WTC11 (cell line): ENCODE data around the gene UMOD. TPM values are rescaled to one million over a fixed set of nuclear protein-coding genes. Genes with fewer than 3 reads are reported as not detected.

Source experiments
- ATAC-seq: fragments of 200-7000 bp; cut with Tn5 transposase; 2 replicates; pipeline ENCODE4 v1.10.0; 2021; ENCODE audit warnings: mild to moderate bottlenecking, moderate library complexity
- CTCF ChIA-PET: fragments of 300-600 bp; sonication (Branson Sonifier 250); formaldehyde crosslinking; loops from one replicate; lab custom pipeline; 2021; ENCODE audit warnings: antibody characterized with exemption; lab: Charles Lee
- POLR2A ChIA-PET: fragments of 350-600 bp; sonication (Branson Sonifier 250); formaldehyde crosslinking; loops from one replicate; lab custom pipeline; 2021; ENCODE audit warnings: antibody characterized with exemption; lab: Charles Lee
- DNase-seq: peaks from one replicate; pipeline ENCODE4 v3.0.0; 2021; ENCODE audit warnings: low spot score
- H3K27ac Mint-ChIP-seq: 2 replicates; pipeline ENCODE4 v1.8.0; 2021; ENCODE audit warnings: mixed read lengths
- H3K27me3 Mint-ChIP-seq: 2 replicates; pipeline ENCODE4 v1.8.0; 2021; ENCODE audit warnings: low read depth, mild to moderate bottlenecking, moderate library complexity, mixed read lengths
- H3K36me3 Mint-ChIP-seq: 2 replicates; pipeline ENCODE4 v1.8.0; 2021; ENCODE audit warnings: mixed read lengths
- H3K4me1 Mint-ChIP-seq: 2 replicates; pipeline ENCODE4 v1.8.0; 2022; ENCODE audit warnings: mixed read lengths
- H3K4me3 Mint-ChIP-seq: 2 replicates; pipeline ENCODE4 v1.8.0; 2021; ENCODE audit warnings: mild to moderate bottlenecking, moderate library complexity, mixed read lengths
- H3K9me3 Mint-ChIP-seq: 2 replicates; pipeline ENCODE4 v1.8.0; 2021; ENCODE audit warnings: mixed read lengths
- GTF2I ChIP-seq: fragments of 250-450 bp; sonication (Bioruptor Pico); conservative IDR thresholded peaks from 2 replicates; pipeline ENCODE4 v1.4.0; 2021; ENCODE audit warnings: mild to moderate bottlenecking
- IRF2 ChIP-seq: sonication (generic); formaldehyde crosslinking; IDR thresholded peaks from 2 replicates; pipeline ENCODE4 v1.8.0; 2022; ENCODE audit warnings: low read depth, missing genetic modification reagents, borderline replicate concordance
- PRRX2 ChIP-seq: fragments of 250-450 bp; sonication (Bioruptor Pico); IDR thresholded peaks from 2 replicates; pipeline ENCODE4 v1.8.0; 2021; ENCODE audit warnings: mild to moderate bottlenecking
- TCF7 ChIP-seq: sonication (generic); formaldehyde crosslinking; IDR thresholded peaks from 2 replicates; pipeline ENCODE4 v1.8.0; 2022; ENCODE audit warnings: mild to moderate bottlenecking, low read depth, missing genetic modification reagents, moderate library complexity
- ZNF121 ChIP-seq: sonication (generic); formaldehyde crosslinking; IDR thresholded peaks from 2 replicates; pipeline ENCODE4 v1.8.0; 2023; ENCODE audit warnings: missing genetic modification reagents
- ZNF671 ChIP-seq: fragments of 250-450 bp; sonication (Bioruptor Pico); IDR thresholded peaks from 2 replicates; pipeline ENCODE4 v1.8.0; 2021; ENCODE audit warnings: mild to moderate bottlenecking
- total RNA-seq: library from RNA; stranded (reverse); gene quantifications from 3 replicates; pipeline ENCODE4 v1.2.3, GENCODE V29; 2021
- TF ChIP-seq, protein P1 (sequence below): sonication (generic); formaldehyde crosslinking; IDR thresholded peaks from 2 replicates; pipeline ENCODE4 v1.8.0; 2023; ENCODE audit warnings: mild to moderate bottlenecking, missing genetic modification reagents
- TF ChIP-seq, protein P2 (sequence below): sonication (generic); formaldehyde crosslinking; IDR thresholded peaks from 2 replicates; pipeline ENCODE4 v1.8.1; 2023; ENCODE audit warnings: mild to moderate bottlenecking, moderate library complexity, missing genetic modification reagents
- TF ChIP-seq, protein P3 (sequence below): fragments of 250-450 bp; sonication (Bioruptor Pico); IDR thresholded peaks from 2 replicates; pipeline ENCODE4 v1.9.0; 2021; ENCODE audit warnings: mild to moderate bottlenecking
- TF ChIP-seq, protein P4 (sequence below): sonication (generic); formaldehyde crosslinking; IDR thresholded peaks from 2 replicates; pipeline ENCODE4 v1.8.0; 2023; ENCODE audit warnings: missing genetic modification reagents, mild to moderate bottlenecking, borderline replicate concordance
- TF ChIP-seq, protein P5 (sequence below): sonication (generic); formaldehyde crosslinking; IDR thresholded peaks from 2 replicates; pipeline ENCODE4 v1.8.1; 2023; ENCODE audit warnings: mild to moderate bottlenecking, missing genetic modification reagents, borderline replicate concordance

Gene UMOD
- total RNA-seq, 1 experiment from 2014 or later, result not detected

DNA sequence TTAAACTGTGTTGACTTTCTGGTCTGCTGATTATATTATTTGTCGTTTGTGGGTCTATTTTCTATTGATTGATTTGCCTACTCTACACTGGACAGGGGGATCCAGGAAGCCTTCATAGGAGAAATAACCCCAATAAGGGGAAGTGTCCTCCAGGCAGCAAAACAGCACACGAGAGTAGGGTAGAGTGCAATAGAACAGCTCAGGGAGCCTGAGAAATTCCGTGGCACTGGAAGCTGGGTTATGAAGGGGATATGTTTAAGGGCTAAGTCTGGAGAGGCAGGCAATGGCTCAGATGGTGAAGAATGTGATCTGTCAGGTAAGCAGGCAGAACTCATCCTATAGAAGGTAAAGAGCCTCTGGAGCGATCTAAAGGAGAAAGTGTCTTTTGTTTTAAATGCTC lies 46.1 kb downstream of the UMOD start (continued):
- no peak for TF ChIP-seq GTF2I
- TF ChIP-seq, protein P1, sequence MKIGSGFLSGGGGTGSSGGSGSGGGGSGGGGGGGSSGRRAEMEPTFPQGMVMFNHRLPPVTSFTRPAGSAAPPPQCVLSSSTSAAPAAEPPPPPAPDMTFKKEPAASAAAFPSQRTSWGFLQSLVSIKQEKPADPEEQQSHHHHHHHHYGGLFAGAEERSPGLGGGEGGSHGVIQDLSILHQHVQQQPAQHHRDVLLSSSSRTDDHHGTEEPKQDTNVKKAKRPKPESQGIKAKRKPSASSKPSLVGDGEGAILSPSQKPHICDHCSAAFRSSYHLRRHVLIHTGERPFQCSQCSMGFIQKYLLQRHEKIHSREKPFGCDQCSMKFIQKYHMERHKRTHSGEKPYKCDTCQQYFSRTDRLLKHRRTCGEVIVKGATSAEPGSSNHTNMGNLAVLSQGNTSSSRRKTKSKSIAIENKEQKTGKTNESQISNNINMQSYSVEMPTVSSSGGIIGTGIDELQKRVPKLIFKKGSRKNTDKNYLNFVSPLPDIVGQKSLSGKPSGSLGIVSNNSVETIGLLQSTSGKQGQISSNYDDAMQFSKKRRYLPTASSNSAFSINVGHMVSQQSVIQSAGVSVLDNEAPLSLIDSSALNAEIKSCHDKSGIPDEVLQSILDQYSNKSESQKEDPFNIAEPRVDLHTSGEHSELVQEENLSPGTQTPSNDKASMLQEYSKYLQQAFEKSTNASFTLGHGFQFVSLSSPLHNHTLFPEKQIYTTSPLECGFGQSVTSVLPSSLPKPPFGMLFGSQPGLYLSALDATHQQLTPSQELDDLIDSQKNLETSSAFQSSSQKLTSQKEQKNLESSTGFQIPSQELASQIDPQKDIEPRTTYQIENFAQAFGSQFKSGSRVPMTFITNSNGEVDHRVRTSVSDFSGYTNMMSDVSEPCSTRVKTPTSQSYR (CRISPR knock-in tag), result no peak
- TF ChIP-seq ZNF671, result no peak
- TF ChIP-seq TCF7 (CRISPR knock-in tag), result no peak
- TF ChIP-seq, protein P2, sequence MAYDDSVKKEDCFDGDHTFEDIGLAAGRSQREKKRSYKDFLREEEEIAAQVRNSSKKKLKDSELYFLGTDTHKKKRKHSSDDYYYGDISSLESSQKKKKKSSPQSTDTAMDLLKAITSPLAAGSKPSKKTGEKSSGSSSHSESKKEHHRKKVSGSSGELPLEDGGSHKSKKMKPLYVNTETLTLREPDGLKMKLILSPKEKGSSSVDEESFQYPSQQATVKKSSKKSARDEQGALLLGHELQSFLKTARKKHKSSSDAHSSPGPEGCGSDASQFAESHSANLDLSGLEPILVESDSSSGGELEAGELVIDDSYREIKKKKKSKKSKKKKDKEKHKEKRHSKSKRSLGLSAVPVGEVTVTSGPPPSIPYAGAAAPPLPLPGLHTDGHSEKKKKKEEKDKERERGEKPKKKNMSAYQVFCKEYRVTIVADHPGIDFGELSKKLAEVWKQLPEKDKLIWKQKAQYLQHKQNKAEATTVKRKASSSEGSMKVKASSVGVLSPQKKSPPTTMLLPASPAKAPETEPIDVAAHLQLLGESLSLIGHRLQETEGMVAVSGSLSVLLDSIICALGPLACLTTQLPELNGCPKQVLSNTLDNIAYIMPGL (CRISPR knock-in tag), result no peak

DNA sequence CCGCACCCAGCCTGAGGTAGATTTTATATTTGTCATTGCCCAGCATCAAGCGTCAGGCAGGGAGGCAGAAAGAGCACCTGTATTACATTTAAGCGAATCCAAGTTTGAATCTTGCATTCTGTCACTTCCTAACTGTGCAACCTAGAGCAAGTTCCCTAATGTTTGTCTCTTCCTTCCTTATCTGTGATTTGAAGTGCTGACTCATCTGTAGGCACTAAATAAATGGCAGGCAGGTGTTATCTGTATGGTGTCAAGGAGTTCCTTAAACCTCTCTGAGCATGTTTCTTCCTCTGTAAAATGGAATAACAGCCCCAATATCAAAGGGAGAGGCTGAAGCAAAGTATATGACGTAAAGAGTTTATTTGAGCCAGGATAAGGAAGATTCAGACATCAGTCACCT lies 49.5 kb downstream of the UMOD start:
- no peaks in the 10 kb centered on the region for H3K36me3 Mint-ChIP-seq
- POLR2A ChIA-PET, result no interaction called here

More for the DNA sequence above, 49.5 kb downstream of the UMOD start:
- TF ChIP-seq, protein P3, sequence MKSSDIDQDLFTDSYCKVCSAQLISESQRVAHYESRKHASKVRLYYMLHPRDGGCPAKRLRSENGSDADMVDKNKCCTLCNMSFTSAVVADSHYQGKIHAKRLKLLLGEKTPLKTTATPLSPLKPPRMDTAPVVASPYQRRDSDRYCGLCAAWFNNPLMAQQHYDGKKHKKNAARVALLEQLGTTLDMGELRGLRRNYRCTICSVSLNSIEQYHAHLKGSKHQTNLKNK (CRISPR knock-in tag), result no peak
- no peak for TF ChIP-seq PRRX2 (CRISPR knock-in tag)
- no peak for TF ChIP-seq ZNF121 (CRISPR knock-in tag)
- TF ChIP-seq, protein P4, sequence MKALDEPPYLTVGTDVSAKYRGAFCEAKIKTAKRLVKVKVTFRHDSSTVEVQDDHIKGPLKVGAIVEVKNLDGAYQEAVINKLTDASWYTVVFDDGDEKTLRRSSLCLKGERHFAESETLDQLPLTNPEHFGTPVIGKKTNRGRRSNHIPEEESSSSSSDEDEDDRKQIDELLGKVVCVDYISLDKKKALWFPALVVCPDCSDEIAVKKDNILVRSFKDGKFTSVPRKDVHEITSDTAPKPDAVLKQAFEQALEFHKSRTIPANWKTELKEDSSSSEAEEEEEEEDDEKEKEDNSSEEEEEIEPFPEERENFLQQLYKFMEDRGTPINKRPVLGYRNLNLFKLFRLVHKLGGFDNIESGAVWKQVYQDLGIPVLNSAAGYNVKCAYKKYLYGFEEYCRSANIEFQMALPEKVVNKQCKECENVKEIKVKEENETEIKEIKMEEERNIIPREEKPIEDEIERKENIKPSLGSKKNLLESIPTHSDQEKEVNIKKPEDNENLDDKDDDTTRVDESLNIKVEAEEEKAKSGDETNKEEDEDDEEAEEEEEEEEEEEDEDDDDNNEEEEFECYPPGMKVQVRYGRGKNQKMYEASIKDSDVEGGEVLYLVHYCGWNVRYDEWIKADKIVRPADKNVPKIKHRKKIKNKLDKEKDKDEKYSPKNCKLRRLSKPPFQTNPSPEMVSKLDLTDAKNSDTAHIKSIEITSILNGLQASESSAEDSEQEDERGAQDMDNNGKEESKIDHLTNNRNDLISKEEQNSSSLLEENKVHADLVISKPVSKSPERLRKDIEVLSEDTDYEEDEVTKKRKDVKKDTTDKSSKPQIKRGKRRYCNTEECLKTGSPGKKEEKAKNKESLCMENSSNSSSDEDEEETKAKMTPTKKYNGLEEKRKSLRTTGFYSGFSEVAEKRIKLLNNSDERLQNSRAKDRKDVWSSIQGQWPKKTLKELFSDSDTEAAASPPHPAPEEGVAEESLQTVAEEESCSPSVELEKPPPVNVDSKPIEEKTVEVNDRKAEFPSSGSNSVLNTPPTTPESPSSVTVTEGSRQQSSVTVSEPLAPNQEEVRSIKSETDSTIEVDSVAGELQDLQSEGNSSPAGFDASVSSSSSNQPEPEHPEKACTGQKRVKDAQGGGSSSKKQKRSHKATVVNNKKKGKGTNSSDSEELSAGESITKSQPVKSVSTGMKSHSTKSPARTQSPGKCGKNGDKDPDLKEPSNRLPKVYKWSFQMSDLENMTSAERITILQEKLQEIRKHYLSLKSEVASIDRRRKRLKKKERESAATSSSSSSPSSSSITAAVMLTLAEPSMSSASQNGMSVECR, result no peak
- TF ChIP-seq IRF2 (CRISPR knock-in tag), result no peak
- TF ChIP-seq, protein P5, sequence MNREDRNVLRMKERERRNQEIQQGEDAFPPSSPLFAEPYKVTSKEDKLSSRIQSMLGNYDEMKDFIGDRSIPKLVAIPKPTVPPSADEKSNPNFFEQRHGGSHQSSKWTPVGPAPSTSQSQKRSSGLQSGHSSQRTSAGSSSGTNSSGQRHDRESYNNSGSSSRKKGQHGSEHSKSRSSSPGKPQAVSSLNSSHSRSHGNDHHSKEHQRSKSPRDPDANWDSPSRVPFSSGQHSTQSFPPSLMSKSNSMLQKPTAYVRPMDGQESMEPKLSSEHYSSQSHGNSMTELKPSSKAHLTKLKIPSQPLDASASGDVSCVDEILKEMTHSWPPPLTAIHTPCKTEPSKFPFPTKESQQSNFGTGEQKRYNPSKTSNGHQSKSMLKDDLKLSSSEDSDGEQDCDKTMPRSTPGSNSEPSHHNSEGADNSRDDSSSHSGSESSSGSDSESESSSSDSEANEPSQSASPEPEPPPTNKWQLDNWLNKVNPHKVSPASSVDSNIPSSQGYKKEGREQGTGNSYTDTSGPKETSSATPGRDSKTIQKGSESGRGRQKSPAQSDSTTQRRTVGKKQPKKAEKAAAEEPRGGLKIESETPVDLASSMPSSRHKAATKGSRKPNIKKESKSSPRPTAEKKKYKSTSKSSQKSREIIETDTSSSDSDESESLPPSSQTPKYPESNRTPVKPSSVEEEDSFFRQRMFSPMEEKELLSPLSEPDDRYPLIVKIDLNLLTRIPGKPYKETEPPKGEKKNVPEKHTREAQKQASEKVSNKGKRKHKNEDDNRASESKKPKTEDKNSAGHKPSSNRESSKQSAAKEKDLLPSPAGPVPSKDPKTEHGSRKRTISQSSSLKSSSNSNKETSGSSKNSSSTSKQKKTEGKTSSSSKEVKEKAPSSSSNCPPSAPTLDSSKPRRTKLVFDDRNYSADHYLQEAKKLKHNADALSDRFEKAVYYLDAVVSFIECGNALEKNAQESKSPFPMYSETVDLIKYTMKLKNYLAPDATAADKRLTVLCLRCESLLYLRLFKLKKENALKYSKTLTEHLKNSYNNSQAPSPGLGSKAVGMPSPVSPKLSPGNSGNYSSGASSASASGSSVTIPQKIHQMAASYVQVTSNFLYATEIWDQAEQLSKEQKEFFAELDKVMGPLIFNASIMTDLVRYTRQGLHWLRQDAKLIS, result no peak
- TF ChIP-seq, all 79 proteins: peak for 0
- ATAC-seq (no peak), DNase-seq (no peak)
- Mint-ChIP-seq H3K4me1 (0 out of 2 replicates have a peak, but pooled peaks cover 3% of the 10 kb centered on the region), H3K27ac (no peak overlapping the region), H3K4me3 (no peak overlapping the region), H3K27me3 (no peaks in the 10 kb centered on the region), H3K9me3 (no peaks in the 10 kb centered on the region; the same call in 1 of the 2 replicates)
- CTCF ChIA-PET, result interaction anchor here (3.4 to 5.3 kb wide), 2 partner anchors 83 to 395 kb away, joined by 40 to 215 read pairs; no protein-coding TSS in a partner anchor
